ENCODE measurements around the gene MIEF1. TPM values are rescaled to one million over a fixed set of nuclear protein-coding genes. Genes with fewer than 3 reads are reported as not detected.

Gene MIEF1
- polyA plus RNA-seq, 1 donor: 37.1 TPM

- no peak for DNase-seq
Measured at GRCh38 chr22:39469681-39470450, 32.2 kb upstream of the MIEF1 start.

GRCh38 chr22:39470451-39471291 is 31.4 kb upstream of the MIEF1 start:
- DNase-seq: no peak

- DNase-seq: no peak
Measured at GRCh38 chr22:39471381-39472141, 30.5 kb upstream of the MIEF1 start.

- DNase-seq: no peak
Measured at GRCh38 chr22:39472570-39473556, 29.2 kb upstream of the MIEF1 start.

GRCh38 chr22:39473851-39474250 is 28.2 kb upstream of the MIEF1 start:
- no peak for DNase-seq

- DNase-seq: no peak
Measured at GRCh38 chr22:39474351-39475111, 27.6 kb upstream of the MIEF1 start.

- DNase-seq: no peak
Measured at GRCh38 chr22:39475337-39475736, 26.8 kb upstream of the MIEF1 start.

GRCh38 chr22:39475902-39476301 is 26.2 kb upstream of the MIEF1 start:
- DNase-seq: no peak

GRCh38 chr22:39476664-39477063 is 25.4 kb upstream of the MIEF1 start:
- no peak for DNase-seq

GRCh38 chr22:39477542-39477941 is 24.5 kb upstream of the MIEF1 start:
- no peak for DNase-seq

- DNase-seq: no peak
Measured at GRCh38 chr22:39478441-39478850, 23.6 kb upstream of the MIEF1 start.

GRCh38 chr22:39479254-39479653 is 22.8 kb upstream of the MIEF1 start:
- DNase-seq: no peak

GRCh38 chr22:39480557-39480956 is 21.5 kb upstream of the MIEF1 start:
- no peak for DNase-seq

GRCh38 chr22:39481054-39481453 is 21.0 kb upstream of the MIEF1 start:
- DNase-seq: no peak

GRCh38 chr22:39481595-39481994 is 20.5 kb upstream of the MIEF1 start:
- DNase-seq: no peak

GRCh38 chr22:39482768-39483167 is 19.3 kb upstream of the MIEF1 start:
- no peak for DNase-seq

- DNase-seq: no peak
Measured at GRCh38 chr22:39486951-39487825, 14.9 kb upstream of the MIEF1 start.

GRCh38 chr22:39487826-39488520 is 14.1 kb upstream of the MIEF1 start:
- DNase-seq: no peak

GRCh38 chr22:39488563-39489083 is 13.5 kb upstream of the MIEF1 start:
- DNase-seq: no peak

Data from left kidney (tissue), 2 donors.